ENCODE results near the gene PEX26. TPM values are rescaled to one million over a fixed set of nuclear protein-coding genes. Genes with fewer than 3 reads are reported as not detected.
"Not testable (repeated sequence)": the region's sequence is repeated elsewhere in the genome, so short reads cannot be mapped to it uniquely, and the experiment has no call there.

PEX26 gene
- total RNA-seq, 2 donors from 2014 or later: 53.4 to 70.5 TPM

DNA sequence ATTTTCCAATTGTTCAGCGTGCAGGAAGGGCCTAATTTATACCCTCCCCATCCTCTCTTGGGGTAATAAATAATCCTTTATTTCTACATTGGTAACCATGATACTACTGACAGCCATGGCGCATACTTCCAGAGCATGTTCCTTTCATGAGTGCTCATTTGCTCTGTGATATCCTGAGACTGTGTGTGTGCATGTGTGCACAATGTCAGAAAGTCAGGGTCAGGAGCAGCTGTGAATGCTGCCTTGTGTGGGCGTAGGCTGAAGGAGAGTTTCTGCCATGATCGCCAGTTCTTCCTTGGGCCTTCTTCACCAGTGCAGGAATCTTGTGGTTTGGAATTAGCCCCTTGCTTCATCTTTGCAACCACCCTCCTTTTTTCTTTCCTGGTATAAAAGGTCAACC lies 43.1 kb downstream of the PEX26 start:
- no peak overlapping the region for H3K27ac Mint-ChIP-seq
- ATAC-seq (replicated peaks): no peak
- H3K4me1 Mint-ChIP-seq: peaks cover 16% of the 10 kb centered on the region
- no peaks in the 10 kb centered on the region for H3K27me3 Mint-ChIP-seq
- H3K36me3 Mint-ChIP-seq (ENCODE audit: low read depth): peaks cover under 1% of the 10 kb centered on the region
- H3K4me3 Mint-ChIP-seq: no peak overlapping the region
- no peaks in the 10 kb centered on the region for H3K9me3 Mint-ChIP-seq

DNA sequence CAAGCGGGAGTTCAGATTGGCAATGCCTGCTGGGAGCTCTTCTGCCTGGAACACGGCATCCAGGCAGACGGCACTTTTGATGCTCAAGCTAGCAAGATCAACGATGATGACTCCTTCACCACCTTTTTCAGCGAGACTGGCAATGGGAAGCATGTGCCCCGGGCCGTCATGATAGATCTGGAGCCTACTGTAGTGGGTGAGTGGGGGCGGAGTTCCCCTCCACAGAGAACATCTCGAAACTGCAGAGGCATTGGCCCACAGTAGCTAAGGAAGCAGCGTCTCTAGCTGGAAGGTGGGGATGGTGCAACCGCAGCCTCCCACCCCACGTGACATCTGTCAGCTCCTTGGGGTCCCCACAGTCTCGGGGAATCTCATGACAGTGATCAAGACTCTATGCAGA lies 43.7 kb downstream of the PEX26 start:
- H3K27ac Mint-ChIP-seq: no peak overlapping the region
- H3K4me1 Mint-ChIP-seq: peaks cover 16% of the 10 kb centered on the region
- no peak overlapping the region for H3K4me3 Mint-ChIP-seq
- no peak for ATAC-seq (replicated peaks)
- no peaks in the 10 kb centered on the region for H3K27me3 Mint-ChIP-seq
- H3K9me3 Mint-ChIP-seq: no peaks in the 10 kb centered on the region
- H3K36me3 Mint-ChIP-seq (ENCODE audit: low read depth): peaks cover 7% of the 10 kb centered on the region

DNA sequence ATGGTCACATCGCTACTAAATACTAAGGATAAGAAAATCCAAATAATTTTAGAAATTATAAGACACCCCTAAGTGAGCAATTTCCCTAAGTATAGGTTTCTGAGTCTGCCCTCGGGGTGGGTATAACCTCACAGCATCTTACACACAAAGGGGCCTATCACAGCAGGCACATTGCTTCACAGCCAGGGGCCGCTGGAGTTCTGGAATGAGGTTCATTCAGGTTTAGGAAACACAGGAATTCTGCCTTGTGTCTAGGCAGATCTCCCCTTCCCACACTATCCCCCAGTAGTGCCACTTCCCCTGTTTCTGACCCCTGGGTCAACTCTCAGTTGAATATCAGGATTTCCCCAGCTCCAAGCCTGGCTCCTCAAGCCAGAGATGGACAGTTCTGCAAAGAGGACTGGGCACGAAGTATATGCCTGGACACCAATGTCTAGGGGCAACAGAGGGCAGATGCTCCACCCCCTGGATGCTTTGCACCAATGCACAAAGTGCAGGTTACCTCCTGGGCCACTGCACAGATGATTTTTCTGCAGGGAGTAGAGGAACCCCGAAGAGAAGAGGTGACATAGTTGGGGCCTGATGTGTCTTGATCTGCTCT lies 44.3 kb downstream of the PEX26 start:
- H3K4me3 Mint-ChIP-seq: no peak overlapping the region
- no peak overlapping the region for H3K27ac Mint-ChIP-seq
- H3K36me3 Mint-ChIP-seq (ENCODE audit: low read depth): peaks cover 12% of the 10 kb centered on the region
- ATAC-seq (replicated peaks): no peak
- no peaks in the 10 kb centered on the region for H3K9me3 Mint-ChIP-seq
- H3K4me1 Mint-ChIP-seq: peaks cover 16% of the 10 kb centered on the region
- no peaks in the 10 kb centered on the region for H3K27me3 Mint-ChIP-seq

DNA sequence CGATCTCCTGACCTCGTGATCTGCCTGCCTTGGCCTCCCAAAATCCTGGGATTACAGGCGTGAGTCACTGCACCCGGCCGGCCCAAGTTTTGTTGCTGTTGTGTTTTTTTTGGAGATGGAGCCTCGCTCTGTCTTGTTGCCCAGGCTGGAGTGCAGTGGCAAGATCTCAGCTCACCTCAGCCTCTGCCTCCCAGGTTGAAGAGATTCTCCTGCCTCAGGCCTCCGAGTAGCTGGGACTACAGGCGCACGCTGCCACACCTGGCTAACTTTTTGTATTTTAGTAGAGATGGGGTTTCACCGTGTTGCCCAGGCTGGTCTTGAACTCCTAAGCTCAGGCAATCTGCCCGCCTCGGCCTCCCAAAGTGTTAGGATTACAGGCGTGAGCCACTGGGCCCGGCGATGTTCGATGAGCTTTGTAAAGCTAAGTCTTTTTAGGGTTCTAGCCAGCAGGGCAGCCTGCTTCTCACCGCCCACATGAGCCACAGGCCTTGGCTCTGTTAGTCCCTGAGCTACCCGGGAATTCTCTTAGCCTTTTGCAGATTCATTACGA lies 45.8 kb downstream of the PEX26 start:
- not testable (repeated sequence) for H3K27me3 Mint-ChIP-seq; ATAC-seq (replicated peaks); H3K9me3 Mint-ChIP-seq; H3K27ac Mint-ChIP-seq; H3K4me3 Mint-ChIP-seq
- Mint-ChIP-seq H3K4me1 (peaks cover 13% of the 10 kb centered on the region), H3K36me3 (ENCODE audit: low read depth) (peaks cover 13% of the 10 kb centered on the region)

DNA sequence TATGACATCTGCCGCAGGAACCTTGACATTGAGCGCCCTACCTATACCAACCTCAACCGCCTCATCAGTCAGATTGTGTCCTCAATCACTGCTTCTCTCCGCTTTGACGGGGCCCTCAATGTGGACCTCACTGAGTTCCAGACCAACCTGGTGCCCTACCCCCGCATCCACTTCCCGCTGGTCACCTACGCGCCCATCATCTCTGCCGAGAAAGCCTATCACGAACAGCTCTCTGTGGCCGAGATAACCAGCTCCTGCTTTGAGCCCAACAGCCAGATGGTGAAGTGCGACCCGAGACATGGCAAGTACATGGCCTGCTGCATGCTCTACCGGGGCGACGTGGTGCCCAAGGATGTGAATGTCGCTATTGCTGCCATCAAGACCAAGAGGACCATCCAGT lies 48.8 kb downstream of the PEX26 start:
- Mint-ChIP-seq H3K27ac (no peak overlapping the region), H3K4me1 (no peaks in the 10 kb centered on the region), H3K27me3 (no peaks in the 10 kb centered on the region), H3K36me3 (ENCODE audit: low read depth) (peaks cover 13% of the 10 kb centered on the region), H3K9me3 (no peaks in the 10 kb centered on the region), H3K4me3 (no peak overlapping the region)
- ATAC-seq (replicated peaks): no peak

DNA sequence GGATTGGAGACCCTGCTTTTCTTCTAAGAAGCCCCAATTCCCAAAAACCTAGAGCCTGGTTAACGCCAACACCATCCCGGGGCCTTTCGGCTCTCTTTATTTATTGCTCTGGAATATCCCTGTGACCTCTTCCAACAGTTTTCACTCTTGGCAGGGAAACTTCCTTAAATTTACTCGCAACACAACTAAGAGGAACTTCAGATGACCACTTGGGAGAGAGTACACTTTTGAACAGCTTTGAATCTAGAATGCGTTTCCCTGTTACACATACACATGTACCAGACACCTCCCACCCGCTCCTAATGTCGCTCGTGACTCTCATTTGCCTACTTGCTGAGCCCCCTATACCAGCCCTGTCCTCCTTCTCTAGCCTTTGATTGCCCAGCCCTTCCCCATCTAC lies 52.2 kb downstream of the PEX26 start:
- no peaks in the 10 kb centered on the region for H3K27me3 Mint-ChIP-seq
- no peak overlapping the region for H3K4me3 Mint-ChIP-seq
- ATAC-seq (replicated peaks): no peak
- no peaks in the 10 kb centered on the region for H3K9me3 Mint-ChIP-seq
- no peak overlapping the region for H3K27ac Mint-ChIP-seq
- no peaks in the 10 kb centered on the region for H3K4me1 Mint-ChIP-seq
- peaks cover 13% of the 10 kb centered on the region for H3K36me3 Mint-ChIP-seq (ENCODE audit: low read depth)

DNA sequence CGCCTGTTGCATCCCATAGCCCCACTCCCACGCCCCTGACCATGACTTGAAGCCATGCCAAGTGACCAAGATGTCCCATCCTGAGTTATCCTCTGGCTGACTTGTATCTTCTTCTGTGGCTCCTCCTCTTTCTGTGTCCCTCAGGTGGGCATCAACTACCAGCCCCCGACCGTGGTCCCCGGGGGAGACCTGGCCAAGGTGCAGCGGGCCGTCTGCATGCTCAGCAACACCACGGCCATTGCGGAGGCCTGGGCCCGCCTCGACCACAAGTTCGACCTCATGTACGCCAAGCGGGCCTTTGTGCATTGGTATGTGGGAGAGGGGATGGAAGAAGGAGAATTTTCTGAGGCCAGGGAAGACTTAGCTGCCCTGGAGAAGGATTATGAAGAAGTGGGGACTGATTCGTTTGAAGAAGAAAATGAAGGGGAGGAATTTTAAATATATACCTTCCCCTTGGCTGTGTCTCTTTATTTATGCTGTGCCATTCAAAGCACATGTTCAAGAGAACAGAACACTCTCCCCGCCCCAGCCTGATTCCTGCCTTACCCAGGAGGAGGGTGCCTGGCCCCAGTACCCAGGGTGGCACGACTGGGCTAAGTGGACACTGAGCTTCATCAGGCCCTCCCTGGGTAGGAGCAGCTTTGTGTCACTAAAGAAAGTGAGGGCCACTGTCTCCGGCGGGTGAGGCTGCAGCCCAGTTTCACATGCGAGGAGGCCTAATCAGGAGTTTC lies 53.1 kb downstream of the PEX26 start:
- Mint-ChIP-seq H3K36me3 (ENCODE audit: low read depth) (peaks cover 13% of the 10 kb centered on the region), H3K4me3 (no peak overlapping the region), H3K4me1 (no peaks in the 10 kb centered on the region), H3K27ac (no peak overlapping the region), H3K9me3 (no peaks in the 10 kb centered on the region), H3K27me3 (no peaks in the 10 kb centered on the region)
- no peak for ATAC-seq (replicated peaks)

DNA sequence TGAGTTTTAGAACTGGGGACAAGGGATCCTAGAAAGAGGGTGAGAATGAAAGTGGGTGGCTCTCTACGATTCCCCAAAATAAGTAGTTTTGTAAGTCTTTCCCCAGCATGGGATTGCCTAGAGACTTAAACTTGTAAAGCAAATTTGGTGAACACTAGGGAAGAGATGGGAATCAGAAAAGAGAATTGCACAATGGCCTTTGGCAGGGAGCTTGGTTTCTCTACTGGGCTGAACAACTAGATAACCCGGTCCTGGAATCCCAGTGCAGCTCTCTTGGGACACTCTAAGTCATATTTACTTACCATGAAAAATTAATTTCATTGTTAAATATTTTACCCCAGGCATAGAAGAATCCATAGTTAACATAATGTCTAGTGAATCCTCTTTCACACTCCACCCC lies 55.7 kb downstream of the PEX26 start:
- no peaks in the 10 kb centered on the region for H3K27me3 Mint-ChIP-seq
- H3K36me3 Mint-ChIP-seq (ENCODE audit: low read depth): no peaks in the 10 kb centered on the region
- peak overlapping the region; percentile 36 for H3K27ac Mint-ChIP-seq
- no peak for ATAC-seq (replicated peaks)
- no peaks in the 10 kb centered on the region for H3K4me1 Mint-ChIP-seq
- H3K9me3 Mint-ChIP-seq: no peaks in the 10 kb centered on the region
- no peak overlapping the region for H3K4me3 Mint-ChIP-seq

DNA sequence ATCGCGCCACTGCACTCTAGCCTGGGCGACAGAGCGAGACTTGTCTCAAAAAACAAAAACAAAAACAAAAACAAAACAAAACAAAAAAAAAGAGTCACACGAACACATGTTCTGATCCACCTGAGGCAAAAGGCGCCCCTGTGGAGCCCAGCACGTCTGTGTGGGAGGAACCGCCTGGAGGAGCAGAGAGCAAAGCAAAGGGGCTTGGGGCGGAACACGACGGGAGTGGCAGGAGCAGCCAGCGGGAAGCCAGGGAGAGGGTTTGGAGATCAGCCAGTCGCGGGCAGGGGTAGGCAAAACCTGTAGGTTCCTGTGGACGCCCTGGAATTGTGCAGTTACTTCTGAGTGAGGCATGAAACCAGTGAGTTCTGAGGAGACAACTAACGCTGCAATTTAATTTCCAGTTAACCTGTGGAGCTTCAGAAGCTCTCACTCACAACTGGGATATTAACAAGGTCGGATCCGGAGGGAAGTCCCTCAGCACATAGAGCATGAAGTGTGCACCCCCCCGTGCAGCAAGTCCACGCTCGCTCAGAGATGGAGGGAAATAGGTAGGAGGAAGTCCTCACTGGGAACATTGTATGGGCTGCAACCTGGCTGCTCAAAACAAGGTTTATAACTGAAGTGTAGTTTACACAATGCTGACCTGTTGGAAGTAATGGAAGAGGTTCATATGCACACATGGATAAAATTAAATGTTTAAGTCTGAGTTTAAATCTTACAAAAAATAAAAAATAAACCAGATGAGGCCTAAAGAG lies 59.0 kb downstream of the PEX26 start:
- no peak overlapping the region for H3K27ac Mint-ChIP-seq
- no peak for ATAC-seq (replicated peaks)
- no peak overlapping the region for H3K4me3 Mint-ChIP-seq
- no peaks in the 10 kb centered on the region for H3K4me1 Mint-ChIP-seq
- no peaks in the 10 kb centered on the region for H3K9me3 Mint-ChIP-seq
- H3K27me3 Mint-ChIP-seq: no peaks in the 10 kb centered on the region
- no peaks in the 10 kb centered on the region for H3K36me3 Mint-ChIP-seq (ENCODE audit: low read depth)

DNA sequence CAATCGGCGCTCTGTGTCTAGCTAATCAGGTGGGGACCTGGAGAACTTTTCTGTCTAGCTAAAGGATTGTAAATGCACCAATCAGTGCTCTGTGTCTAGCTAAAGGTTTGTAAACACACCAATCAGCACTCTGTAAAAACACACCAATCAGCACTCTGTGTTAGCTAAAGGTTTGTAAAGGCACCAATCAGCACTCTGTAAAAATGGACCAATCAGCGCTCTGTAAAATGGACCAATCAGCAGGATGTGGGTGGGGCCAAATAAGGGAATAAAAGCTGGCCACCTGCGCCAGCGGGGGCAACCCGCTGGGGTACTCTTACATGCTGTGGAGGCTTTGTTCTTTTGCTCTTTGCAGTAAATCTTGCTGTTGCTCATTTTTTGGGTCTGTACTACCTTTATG lies 63.2 kb downstream of the PEX26 start:
- not testable (repeated sequence) for H3K27ac Mint-ChIP-seq; H3K9me3 Mint-ChIP-seq; H3K4me1 Mint-ChIP-seq; H3K4me3 Mint-ChIP-seq; H3K36me3 Mint-ChIP-seq (ENCODE audit: low read depth); H3K27me3 Mint-ChIP-seq; ATAC-seq (replicated peaks)

DNA sequence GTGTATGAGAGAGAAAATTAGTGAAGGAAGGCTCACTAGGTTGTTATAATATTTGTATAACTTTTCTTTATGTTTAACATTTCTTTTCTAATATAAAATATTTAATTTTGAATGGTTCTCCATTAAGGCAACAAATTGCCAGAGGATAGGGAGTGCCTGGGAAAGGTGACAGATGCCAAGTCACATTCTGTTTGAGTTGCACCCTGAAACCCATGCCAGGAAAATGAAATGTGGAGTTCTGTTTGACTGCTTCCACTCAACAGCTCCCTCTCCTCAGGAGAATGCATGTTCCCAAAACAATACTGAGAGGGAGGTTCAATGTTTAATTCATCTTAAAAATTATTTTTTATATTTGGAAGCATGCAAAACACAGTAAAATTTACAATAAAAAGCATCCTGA lies 66.3 kb downstream of the PEX26 start:
- H3K4me3 Mint-ChIP-seq: no peak overlapping the region
- H3K36me3 Mint-ChIP-seq (ENCODE audit: low read depth): no peaks in the 10 kb centered on the region
- H3K9me3 Mint-ChIP-seq: no peaks in the 10 kb centered on the region
- ATAC-seq (replicated peaks): no peak
- H3K4me1 Mint-ChIP-seq: no peaks in the 10 kb centered on the region
- H3K27me3 Mint-ChIP-seq: no peaks in the 10 kb centered on the region
- H3K27ac Mint-ChIP-seq: no peak overlapping the region

DNA sequence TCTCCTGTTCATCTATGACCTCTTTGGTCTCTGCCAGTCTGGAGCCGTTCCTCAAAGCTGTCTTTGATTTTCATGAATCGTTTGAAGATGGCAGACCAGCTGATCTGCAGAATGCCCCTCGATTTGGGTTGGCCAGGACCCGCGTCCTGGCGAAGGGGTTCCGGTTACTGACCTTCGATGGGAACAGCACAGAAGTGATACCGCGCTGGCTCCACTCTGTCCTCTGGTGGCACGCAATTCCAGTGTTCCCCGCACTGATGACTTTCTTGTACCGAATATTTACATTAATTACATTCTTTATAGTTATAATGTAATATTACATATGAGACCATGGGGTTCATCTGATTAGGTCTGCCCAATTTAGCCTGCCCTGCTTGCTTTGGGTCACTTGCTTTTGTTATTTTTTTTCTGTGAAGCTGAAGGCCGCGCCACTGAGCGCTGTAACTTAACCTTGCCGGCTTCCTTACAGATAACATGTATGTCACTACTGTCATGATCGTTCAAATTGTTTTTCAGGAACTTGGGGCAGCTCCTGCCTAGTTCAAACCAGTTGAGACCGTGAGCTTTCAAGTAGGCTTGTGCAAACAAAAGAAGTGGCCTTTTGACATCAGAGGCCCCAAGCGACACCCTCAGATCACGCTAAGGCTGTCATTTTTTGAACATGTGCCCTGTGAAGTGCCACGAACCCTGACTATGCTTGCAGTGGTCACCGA lies 68.0 kb downstream of the PEX26 start:
- Mint-ChIP-seq H3K27ac (no peak overlapping the region), H3K4me1 (no peaks in the 10 kb centered on the region)

DNA sequence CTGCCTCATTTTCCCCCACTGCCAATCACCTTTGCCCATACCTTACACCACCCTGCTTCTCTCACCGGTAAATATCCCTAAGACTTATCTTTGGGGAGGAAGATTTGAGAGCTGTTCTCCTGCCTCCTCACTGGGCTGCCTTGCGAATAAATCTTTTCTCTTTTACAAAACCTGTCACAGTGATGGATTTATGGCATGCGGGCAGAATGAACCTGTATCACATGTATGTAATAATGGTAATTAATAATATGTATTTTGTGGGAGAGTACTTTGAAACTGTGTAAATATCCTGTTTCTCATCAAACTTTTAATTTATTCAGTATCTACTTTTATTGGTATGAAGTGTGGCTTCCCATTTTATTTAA lies 68.6 kb downstream of the PEX26 start:
- Mint-ChIP-seq H3K4me1 (no peaks in the 10 kb centered on the region), H3K9me3 (no peaks in the 10 kb centered on the region), H3K36me3 (ENCODE audit: low read depth) (no peaks in the 10 kb centered on the region), H3K27me3 (no peaks in the 10 kb centered on the region), H3K27ac (no peak overlapping the region), H3K4me3 (no peak overlapping the region)
- no peak for ATAC-seq (replicated peaks)

More for the DNA sequence above, 68.0 kb downstream of the PEX26 start:
- H3K4me3 Mint-ChIP-seq: no peak overlapping the region
- no peaks in the 10 kb centered on the region for H3K9me3 Mint-ChIP-seq
- no peaks in the 10 kb centered on the region for H3K36me3 Mint-ChIP-seq (ENCODE audit: low read depth)
- no peak for ATAC-seq (replicated peaks)
- H3K27me3 Mint-ChIP-seq: no peaks in the 10 kb centered on the region

DNA sequence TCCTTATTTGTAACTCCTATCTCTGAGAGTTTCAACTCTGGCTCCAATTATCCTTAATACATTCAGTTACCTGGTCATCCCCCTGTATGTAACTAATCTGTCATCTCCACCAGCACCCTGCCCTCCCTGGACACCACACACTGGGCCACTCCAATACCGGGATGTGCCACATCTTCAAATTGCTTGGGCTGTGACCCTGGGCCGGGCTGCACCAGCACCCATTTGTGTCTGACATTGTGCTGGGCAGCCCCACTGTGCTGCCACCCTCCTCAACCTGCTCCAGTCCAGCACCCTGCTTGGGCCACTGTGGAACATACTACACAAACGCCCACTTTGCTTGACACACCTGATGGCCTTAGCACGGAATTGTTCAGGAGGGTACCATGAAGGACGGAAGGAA lies 70.0 kb downstream of the PEX26 start:
- H3K4me3 Mint-ChIP-seq: no peak overlapping the region
- H3K4me1 Mint-ChIP-seq: peaks cover 4% of the 10 kb centered on the region
- H3K27me3 Mint-ChIP-seq: no peaks in the 10 kb centered on the region
- H3K27ac Mint-ChIP-seq: no peak overlapping the region
- no peak for ATAC-seq (replicated peaks)
- no peaks in the 10 kb centered on the region for H3K9me3 Mint-ChIP-seq
- no peaks in the 10 kb centered on the region for H3K36me3 Mint-ChIP-seq (ENCODE audit: low read depth)
